ENCODE data around the gene NFKBIE. TPM values are rescaled to one million over a fixed set of nuclear protein-coding genes. Genes with fewer than 3 reads are reported as not detected.
A peak's percentile ranks its signal among the peaks of the same experiment; 100 is the strongest.

NFKBIE gene
- total and polyA plus RNA-seq, 2 experiments from 2014 or later = 14.6 to 25.9 TPM

- Histone ChIP-seq H3K27me3 (ENCODE audit: insufficient read depth) (peaks cover 19% of the 10 kb centered on the region), H3F3A (replicated peaks; ENCODE audit: low read depth) (0 out of 2 replicates have a peak, but pooled peaks cover 17% of the 10 kb centered on the region), H3K4me2 (no peak overlapping the region; the same call in 1 of the 2 replicates), H3K36me3 (ENCODE audit: insufficient read depth) (no peaks in the 10 kb centered on the region), H3K9me2 (ENCODE audit: insufficient read depth) (no peaks in the 10 kb centered on the region), H2AFZ (no peak overlapping the region), H3K4me3 (peak overlapping the region; percentile 88), H3K4me1 (ENCODE audit: insufficient read depth) (peaks cover 31% of the 10 kb centered on the region), H4K20me1 (replicated peaks; ENCODE audit: insufficient read depth) (peaks cover 6% of the 10 kb centered on the region; the same call in 1 of the 2 replicates), H3K79me2 (replicated peaks; ENCODE audit: insufficient read depth) (peaks cover 9% of the 10 kb centered on the region; the same call in 1 of the 2 replicates), H3K27ac (ENCODE audit: low read depth) (no peak overlapping the region)
- ATAC-seq (no peak), DNase-seq (ENCODE audit: low spot score) (no peak)
- TF ChIP-seq CTCF (conservative IDR thresholded peaks at IDR 0.05; ENCODE audit: low read depth in 2 of 2) (no peak), POLR2AphosphoS5 (IDR thresholded peaks at IDR 0.05; ENCODE audit: low read depth) (0 out of 2 replicates have a peak, but pooled peaks have one; percentile 7)
- Mint-ChIP-seq H3K9me3 (no peaks in the 10 kb centered on the region), H3K36me3 (ENCODE audit: low read depth) (peaks cover 5% of the 10 kb centered on the region), H3K4me1 (peaks cover 53% of the 10 kb centered on the region), H3K4me3 (peak overlapping the region; percentile 86), H3K27me3 (ENCODE audit: insufficient read depth, low read depth, poor library complexity) (peaks cover 42% of the 10 kb centered on the region), H3K27ac (no peak overlapping the region)
These were observed 427 bp upstream of the NFKBIE start for GRCh38 chr6:44265722-44266233.

GRCh38 chr6:44264154-44265006, 971 bp downstream of the NFKBIE start:
- Histone ChIP-seq H4K20me1 (replicated peaks; ENCODE audit: insufficient read depth) (peaks cover 6% of the 10 kb centered on the region; the same call in 1 of the 2 replicates), H3K4me2 (peak overlapping the region; percentile 98), H3F3A (replicated peaks; ENCODE audit: low read depth) (0 out of 2 replicates have a peak, but pooled peaks cover 11% of the 10 kb centered on the region), H2AFZ (peak overlapping the region; percentile 87), H3K4me3 (peak overlapping the region; percentile 88), H3K79me2 (replicated peaks; ENCODE audit: insufficient read depth) (peaks cover 9% of the 10 kb centered on the region; the same call in 1 of the 2 replicates), H3K27ac (ENCODE audit: low read depth) (no peak overlapping the region), H3K9me2 (ENCODE audit: insufficient read depth) (no peaks in the 10 kb centered on the region), H3K4me1 (ENCODE audit: insufficient read depth) (peaks cover 28% of the 10 kb centered on the region), H3K36me3 (ENCODE audit: insufficient read depth) (no peaks in the 10 kb centered on the region), H3K27me3 (ENCODE audit: insufficient read depth) (peaks cover 11% of the 10 kb centered on the region)
- no peak overlapping the region for H3K27ac Mint-ChIP-seq
- H3K4me1 Mint-ChIP-seq = peaks cover 46% of the 10 kb centered on the region
- peak overlapping the region; percentile 86 for H3K4me3 Mint-ChIP-seq
- DNase-seq (ENCODE audit: low spot score) (no peak), ATAC-seq (peak; percentile 9)
- H3K9me3 Mint-ChIP-seq = no peaks in the 10 kb centered on the region
- H3K27me3 Mint-ChIP-seq (ENCODE audit: insufficient read depth, low read depth, poor library complexity) = peaks cover 35% of the 10 kb centered on the region
- peaks cover 10% of the 10 kb centered on the region for H3K36me3 Mint-ChIP-seq (ENCODE audit: low read depth)
- no peak for TF ChIP-seq EZH2 (IDR thresholded peaks at IDR 0.05; ENCODE audit: low read depth, unreplicated experiment)
- TF ChIP-seq ETS1 (IDR thresholded peaks at IDR 0.05) = no peak
- no peak for TF ChIP-seq CREB1 (CRISPR knock-in tag; IDR thresholded peaks at IDR 0.05; ENCODE audit: low read depth)
- TF ChIP-seq REST (IDR thresholded peaks at IDR 0.05; ENCODE audit: unreplicated experiment) = no peak
- no peak for TF ChIP-seq STAT1 (IDR thresholded peaks at IDR 0.05; ENCODE audit: unreplicated experiment)
- TF ChIP-seq CTCF (conservative IDR thresholded peaks at IDR 0.05; ENCODE audit: low read depth in 2 of 2) = no peak

All from GM23338 (cell line).